ENCODE measurements around the gene RAP1GDS1.

DNA sequence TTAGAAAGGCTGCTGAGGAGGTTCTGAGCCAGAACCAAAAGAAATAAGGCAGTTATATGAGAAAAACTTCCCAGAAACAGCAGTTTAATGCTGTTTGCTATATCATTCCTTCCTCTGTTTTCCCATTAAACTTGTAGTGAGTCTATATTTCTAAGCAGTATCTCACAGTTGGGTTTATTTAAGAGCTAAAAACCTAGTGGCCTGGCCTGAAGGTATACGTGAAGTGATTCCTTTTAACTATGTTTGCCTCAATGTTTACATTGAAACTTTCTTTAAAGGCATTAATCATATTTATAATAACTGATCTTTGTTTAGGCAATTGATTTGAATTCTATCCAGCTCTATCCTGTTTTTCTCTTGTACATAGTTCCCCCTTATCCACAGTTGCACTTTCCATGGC, 19.1 kb upstream of the RAP1GDS1 start:
- TF ChIP-seq POLR2A (IDR thresholded peaks at IDR 0.05; ENCODE audit: low read depth) (no peak), EP300 (IDR thresholded peaks at IDR 0.05) (no peak), CTCF (IDR thresholded peaks at IDR 0.05) (no peak)

All from esophagus muscularis mucosa (tissue), 4 donors.